HT1080 (cell line): ENCODE data around the gene GIGYF2. TPM values are rescaled to one million over a fixed set of nuclear protein-coding genes. Genes with fewer than 3 reads are reported as not detected.

ENCODE experiments used
- DNase-seq: peaks from one replicate; pipeline ENCODE4 v3.0.0-alpha.2; 2015; ENCODE audit warnings: low read depth
- total RNA-seq: library from RNA; depleted of rRNA; stranded (reverse); fragments of >200 nt; shearing (Covaris generic); gene quantifications from 2 replicates; pipeline ENCODE4 v1.2.3, GENCODE V29; 2014

The GIGYF2 gene
- total RNA-seq, 1 experiment from 2014 or later = 49.2 TPM

DNA sequence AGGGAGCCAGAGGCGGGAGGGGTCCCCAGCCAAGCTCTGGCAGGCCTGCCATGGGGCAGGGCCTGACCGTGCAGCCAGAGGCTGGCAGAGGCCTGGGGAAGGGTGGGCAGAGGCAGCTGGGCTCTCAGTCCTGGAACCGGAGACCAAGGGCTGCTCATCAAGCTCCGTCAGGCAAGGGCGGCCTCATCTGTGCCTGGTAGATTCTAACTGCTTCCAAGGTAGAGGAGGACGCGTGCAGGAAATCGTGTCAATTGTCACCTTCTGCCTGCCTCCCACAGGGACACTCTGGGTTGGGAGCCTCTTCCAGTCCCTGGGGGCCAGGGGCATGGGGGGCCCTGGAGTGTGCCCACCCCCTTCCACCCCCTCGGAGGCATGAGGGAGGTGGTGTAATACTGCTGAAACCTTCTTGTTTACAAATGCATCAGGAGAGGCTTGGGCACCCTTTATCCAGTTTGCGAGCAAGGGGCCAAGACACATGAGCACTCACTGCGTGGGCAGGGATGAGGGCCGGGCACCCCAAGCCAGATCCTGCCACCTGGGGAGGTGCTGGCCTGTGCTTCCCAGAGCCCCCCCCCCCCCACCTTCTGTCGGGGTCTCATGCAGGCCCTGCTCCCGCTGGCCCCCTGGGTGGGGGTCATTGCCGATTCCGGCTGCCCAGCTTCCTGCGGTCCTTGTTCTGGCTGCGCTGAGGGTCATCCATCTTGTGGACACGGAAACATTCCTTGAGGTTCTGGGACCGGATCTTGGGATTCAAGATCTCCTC lies 181.9 kb downstream of the GIGYF2 start:
- DNase-seq = no peak

- no peak for DNase-seq
Observed at GRCh38 chr2:232879618-232880494, 182.7 kb downstream of the GIGYF2 start.

DNA sequence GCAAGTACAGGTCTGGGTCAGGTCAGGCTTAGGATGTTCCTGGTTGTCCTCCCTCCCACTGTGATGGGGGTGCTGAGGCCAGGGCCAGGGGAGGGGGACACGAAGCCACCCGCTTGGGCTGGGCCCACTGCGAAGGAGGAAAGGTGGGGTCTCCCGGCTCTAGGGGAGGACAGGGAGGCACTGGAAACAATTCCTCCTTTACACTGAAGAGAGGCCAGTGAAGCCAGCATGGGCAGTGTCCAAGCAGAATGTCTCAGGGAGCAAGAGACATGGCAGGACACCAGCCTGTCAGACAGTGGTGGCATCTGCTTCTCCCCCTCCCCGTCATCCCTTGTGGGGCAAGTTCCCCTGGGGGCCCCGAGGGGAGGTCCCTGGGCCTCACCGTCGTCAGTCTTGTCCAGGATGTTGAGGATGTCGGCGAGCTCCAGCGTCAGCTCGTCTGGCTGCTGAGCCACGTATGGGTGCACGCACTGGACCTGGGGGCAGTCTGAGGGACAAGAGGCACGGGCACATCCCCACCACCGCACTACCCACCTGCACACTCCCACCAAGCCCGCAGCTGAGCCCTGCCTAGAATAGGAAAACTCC lies 183.7 kb downstream of the GIGYF2 start:
- no peak for DNase-seq

GRCh38 chr2:232882085-232882484 lies 185.0 kb downstream of the GIGYF2 start:
- no peak for DNase-seq

DNA sequence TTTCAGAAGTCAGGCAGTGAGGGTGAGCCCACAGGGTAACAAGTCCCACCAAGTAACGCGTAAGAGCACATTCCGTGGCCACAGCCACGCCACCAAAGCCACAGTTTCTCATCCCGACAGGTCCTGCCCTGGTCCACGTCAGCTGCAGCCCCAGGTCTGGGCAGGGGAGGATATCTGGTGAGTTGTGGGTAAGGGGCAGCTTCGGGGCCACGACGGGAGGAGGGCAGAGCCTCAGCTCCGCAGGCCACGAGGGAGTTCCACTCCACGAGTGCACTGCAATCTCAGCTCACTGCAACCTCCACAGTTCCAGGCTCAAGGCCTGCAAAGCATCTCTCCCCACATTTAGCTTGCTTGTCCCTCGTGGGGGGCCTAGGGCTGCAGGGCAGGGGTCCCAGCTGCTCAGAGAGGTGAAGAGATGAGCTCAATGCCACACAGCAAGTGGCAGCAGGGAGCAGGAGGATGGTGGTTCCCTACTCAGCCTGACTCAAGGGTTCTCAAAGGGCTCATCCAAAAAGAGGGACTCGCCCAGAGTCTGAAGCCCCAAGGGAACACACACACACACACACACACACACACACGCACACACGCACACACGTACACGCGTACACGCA lies 185.5 kb downstream of the GIGYF2 start:
- no peak for DNase-seq

GRCh38 chr2:232883116-232883721 lies 186.1 kb downstream of the GIGYF2 start:
- no peak for DNase-seq

- no peak for DNase-seq
Observed at GRCh38 chr2:232884001-232884421, 186.9 kb downstream of the GIGYF2 start.

GRCh38 chr2:232884549-232885263 lies 187.6 kb downstream of the GIGYF2 start:
- DNase-seq = no peak

DNA sequence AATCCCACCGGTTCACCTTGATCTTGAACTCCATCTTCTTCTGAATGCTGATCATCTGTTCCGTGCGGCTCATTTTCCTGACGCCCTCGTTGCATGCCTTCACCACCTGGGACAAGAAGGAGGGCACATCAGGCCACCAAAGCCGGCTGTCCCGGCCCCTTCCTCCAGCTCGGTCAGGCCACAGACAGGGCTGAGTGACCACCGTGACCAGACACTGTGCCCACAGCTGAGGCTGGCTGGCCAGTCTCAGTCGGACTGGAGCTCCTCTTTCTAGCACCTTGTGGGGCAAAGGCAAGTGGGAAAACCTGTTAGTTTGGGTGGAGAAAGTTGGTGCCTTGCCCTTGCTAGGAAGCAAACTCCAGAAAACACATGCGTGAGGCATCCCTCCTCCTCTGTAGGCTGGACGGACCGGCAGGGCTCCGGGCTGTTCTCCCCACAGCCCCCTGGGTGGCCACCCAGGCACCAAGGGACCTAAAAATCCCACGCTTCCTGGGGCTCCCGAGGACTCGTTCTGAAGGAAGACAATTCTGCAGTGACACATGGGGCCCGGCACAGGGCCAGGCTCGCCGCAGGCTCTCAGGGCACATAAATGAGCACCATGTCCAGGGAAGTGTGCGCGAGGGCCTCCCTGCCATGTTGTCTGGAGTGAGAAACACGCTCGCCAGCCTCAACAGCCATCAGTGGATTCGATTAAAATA lies 188.3 kb downstream of the GIGYF2 start:
- DNase-seq = no peak

- DNase-seq = no peak
Observed at GRCh38 chr2:232886176-232886575, 189.0 kb downstream of the GIGYF2 start.

GRCh38 chr2:232886632-232887031 lies 189.5 kb downstream of the GIGYF2 start:
- DNase-seq = no peak

DNA sequence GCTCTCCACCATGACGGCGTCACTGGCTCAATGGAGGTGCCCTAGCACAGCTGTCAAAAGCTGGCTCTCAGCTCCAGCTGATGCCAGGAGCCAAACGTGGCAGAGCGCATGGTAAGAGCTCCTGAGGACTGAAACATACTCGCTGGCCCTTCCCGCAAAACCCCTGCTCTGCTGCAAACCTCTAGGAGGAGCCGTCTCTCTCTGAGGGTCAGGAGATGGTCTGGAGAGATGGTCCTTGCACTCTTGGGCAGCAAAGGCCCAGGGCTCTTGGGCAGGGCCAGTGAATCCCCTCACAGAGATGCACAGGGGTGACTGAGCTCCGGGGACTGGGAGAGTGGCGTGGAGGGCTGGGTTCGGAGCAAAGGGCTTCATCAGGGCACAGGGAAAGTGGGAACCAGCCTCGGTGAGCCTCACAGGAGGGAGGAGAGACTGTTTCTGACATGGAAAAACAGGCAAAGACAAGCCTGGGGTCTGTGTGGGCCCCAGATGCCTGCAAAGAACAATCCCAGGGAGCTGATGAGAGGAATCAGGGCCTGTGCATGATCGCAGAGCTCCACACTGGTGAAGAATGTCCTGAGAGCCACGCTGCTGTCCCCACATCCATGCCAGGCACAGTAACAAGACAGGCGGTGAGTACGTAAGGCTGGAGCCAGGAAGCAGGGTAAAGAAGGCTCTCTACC lies 190.2 kb downstream of the GIGYF2 start:
- no peak for DNase-seq

DNA sequence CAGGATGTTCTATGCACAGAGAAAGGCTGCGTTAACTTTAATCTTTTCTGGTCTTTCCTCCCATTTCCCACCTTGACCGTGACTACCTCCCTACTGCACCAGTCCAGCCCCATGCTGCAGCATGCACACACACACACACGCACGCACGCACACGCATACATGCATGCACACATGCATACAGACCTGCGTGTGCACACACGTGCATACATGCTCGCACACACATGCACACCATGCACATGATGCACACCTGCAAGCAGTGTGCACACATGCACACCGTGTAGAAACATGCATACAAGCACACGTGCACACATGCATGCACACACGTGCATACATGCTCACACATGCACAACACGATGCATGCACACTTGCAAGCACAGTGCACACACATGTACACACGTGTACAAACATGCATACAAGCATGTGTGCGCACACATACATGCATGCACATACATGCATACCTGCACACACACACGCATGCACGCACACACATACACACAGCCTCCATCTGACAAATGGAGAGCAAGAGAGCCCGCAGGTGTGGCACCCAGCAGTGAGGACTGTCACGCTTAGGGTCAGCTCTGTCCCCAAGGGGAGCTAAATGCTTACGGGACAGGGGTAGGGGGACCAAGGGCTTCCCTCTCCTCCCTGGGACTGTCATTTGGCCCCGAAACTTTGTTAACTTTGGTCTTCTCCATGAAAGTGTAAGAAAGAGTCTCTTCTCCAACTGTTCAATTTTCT lies 191.1 kb downstream of the GIGYF2 start:
- DNase-seq = no peak

DNA sequence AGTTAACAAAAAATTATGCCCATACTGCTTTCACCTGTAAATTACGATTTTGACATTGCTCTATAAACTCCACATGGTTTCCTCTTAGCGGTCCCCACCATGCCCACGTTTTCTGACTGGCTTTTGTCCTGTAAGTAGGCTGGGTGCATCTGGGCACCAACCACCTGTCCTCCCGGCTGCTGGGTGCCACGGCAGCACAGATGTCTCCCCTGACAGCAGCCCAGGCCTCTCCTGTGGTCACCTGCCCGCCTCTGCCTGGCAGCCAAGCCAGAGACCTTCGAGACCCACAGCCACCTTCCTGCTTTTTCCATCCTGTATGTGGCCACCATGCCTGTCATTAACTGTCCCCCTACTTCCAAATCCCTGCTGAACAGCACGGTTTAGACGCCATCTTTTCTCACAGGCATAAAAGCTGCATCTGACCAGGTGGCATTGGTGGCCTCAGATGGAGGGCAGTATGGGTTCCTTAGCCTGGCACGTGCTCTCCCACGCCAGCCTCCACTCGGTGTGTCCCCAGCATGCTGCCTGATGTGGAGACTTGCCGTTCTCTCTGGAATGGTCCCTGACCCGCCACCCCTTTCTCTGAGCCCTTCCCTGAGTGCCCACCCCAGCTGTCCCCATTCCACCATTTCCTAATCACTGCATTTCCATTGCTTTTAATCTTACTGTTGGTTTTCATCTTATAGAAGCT lies 191.9 kb downstream of the GIGYF2 start:
- DNase-seq = no peak

DNA sequence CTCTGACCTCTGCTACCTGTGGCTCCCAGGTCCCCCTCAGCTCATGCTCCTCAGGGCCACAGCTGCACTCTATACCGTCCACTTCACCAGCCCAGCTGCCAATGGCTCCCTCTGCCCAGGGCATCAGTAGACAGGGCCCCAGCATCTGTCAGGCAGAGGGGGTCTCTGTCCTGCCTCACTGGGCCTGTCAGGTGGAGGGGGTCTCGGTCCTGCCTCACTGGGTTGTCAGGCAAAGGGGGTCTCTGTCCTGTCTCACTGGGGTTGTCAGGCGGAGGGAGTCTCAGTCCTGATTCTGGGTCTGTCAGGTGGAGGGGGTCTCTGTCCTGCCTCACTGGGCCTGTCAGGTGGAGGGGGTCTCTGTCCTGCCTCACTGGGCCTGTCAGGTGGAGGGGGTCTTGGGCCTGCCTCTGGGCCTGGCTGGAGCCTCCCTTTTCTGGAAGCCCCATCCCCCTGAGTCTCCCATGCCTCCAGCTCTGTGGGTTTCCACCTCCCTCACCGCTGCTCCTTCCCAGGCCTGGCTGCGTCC lies 192.8 kb downstream of the GIGYF2 start:
- no peak for DNase-seq

DNA sequence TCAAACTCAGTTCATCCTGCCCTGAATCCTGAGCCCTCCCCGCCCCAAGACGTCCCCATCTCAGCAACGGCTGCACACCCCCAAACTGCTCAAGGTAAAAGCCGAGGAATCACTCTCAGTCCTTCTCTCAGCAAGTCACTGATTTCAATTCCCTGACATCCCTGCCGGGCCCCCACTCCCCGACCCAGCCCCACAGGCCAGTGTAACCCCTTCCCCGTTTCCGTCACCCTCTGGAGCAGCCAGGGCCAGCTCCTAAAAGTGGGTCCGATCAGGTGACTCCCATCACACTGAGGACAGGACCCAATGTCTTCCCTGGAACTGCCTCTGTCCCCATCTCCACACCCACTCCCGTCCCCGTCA lies 193.4 kb downstream of the GIGYF2 start:
- no peak for DNase-seq

- peak; percentile 46 for DNase-seq
Observed at GRCh38 chr2:232890896-232891601, 193.9 kb downstream of the GIGYF2 start.
